Mesodermal cell (in vitro differentiated cells): ENCODE data around the gene CCDC107.

Source experiments
- H3K27ac ChIP-seq: 2 replicates; pipeline ENCODE4 v1.7.0; 2013; ENCODE audit warnings: mild to moderate bottlenecking, low read depth, low read length, moderate library complexity; ENCODE audit not compliant: severe bottlenecking
- H3K36me3 ChIP-seq: 2 replicates; pipeline ENCODE4 v1.7.1; 2013; ENCODE audit warnings: mild to moderate bottlenecking, low read length, moderate library complexity; ENCODE audit not compliant: control insufficient read depth, insufficient read depth
- H3K4me1 ChIP-seq: one replicate; pipeline ENCODE4 v1.7.1; 2013; ENCODE audit warnings: mild to moderate bottlenecking, low read length; ENCODE audit not compliant: insufficient read depth, control insufficient read depth, poor library complexity, severe bottlenecking
- H3K4me3 ChIP-seq: 2 replicates; pipeline ENCODE4 v1.7.0; 2013; ENCODE audit warnings: low read length, control low read depth, mild to moderate bottlenecking; ENCODE audit not compliant: insufficient read depth, poor library complexity, severe bottlenecking; ENCODE audit errors: extremely low read depth
- H3K9me3 ChIP-seq: 2 replicates; pipeline ENCODE4 v1.7.1; 2013; ENCODE audit warnings: mild to moderate bottlenecking, low read length, moderate library complexity; ENCODE audit not compliant: control insufficient read depth
- WGBS, 2 experiments: methylation state at CpG; one replicate each; pipeline ENCODE4 v1.1.5; 2013; ENCODE audit warnings: missing lambda C conversion rate in 2 of 2; ENCODE audit not compliant: insufficient coverage in 2 of 2; 5-methylcytosine and 5-hydroxymethylcytosine counted together

The CCDC107 gene

DNA sequence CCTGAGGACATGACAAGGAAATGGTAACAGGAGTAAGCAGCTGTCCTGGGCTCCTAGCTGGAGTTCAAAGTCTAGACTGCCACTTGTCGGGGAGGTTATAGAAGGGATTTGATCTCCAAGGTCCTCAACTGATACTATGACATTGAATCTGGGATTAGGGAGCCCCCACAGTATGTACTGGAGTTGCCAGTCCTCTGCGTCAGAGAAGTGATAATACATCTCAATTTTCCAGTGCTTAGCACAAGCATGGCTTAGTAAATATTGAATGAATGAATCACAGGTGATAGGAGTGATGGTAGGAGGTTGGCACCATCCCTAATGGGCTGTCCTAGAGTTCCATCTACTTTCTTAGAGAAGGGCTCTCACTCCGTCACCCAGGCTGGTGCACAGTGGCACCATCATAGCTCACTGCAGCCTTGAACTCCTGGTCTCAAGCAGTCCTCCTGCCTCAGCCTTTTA lies 37.9 kb downstream of the CCDC107 start:
- H3K27ac ChIP-seq = no peak overlapping the region
- peaks cover 56% of the 10 kb centered on the region for H3K36me3 ChIP-seq
- 100% methylated on average over 1 to 3 of the region's 3 CpGs for WGBS, 2 experiments
- H3K4me1 ChIP-seq = no peaks in the 10 kb centered on the region
- no peaks in the 10 kb centered on the region for H3K9me3 ChIP-seq
- no peak overlapping the region for H3K4me3 ChIP-seq

DNA sequence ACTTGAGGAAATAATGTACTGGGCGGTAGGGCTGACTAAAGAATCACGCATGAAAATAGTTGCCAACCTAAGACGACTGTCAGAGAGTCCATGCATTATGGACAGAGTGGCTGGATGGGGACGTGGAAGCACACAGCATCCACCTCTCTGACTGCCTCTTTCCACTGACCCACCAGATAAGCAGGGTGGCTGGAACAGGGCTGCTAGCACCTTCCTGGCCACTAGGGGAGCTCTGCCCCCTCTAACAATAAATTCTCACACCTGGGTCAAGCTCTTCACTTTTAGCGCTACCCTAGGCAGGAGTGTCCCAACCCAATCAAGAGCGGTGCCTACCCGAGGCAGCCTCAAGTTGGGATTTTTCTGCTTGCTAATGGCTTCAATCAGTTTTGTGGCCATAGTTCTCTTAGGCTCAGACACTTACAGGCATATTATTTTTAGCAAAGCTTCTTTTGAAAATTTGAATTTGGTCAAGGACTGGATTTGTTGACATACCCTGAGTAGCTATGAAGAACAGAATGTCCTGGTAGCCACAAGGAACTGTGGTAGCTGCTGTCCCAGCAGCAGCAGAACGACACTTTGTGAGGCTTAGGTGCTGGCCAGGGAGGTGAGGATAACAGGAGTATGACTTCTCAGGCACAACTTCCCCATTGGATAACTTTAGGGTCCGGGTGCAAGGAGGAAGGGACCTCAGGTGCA lies 38.6 kb downstream of the CCDC107 start:
- H3K4me1 ChIP-seq = no peaks in the 10 kb centered on the region
- WGBS, 2 experiments = 64 to 66% methylated on average over 8 to 9 of the region's 9 CpGs
- peaks cover 63% of the 10 kb centered on the region for H3K36me3 ChIP-seq
- H3K9me3 ChIP-seq = no peaks in the 10 kb centered on the region
- H3K4me3 ChIP-seq = no peak overlapping the region
- no peak overlapping the region for H3K27ac ChIP-seq

DNA sequence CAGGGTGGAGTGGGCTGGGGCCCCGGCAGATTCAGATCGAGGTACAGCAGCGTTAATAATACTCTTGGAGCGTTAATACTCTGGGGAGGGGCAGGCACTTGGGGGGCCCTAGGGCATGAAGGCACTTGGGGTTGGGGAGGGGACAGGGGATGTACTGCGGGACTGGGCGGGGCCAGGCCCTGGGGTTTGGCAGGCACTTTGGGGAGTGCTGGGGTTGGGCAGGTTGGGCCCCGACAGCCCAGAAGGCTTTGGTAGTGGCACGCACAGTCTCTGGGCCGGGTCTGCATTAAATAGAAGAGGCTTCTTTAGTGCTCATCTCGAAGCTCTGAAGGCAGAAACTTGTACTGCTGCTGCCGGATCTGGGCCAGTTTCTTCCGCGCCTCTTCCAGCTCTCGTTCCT lies 39.4 kb downstream of the CCDC107 start:
- no peaks in the 10 kb centered on the region for H3K9me3 ChIP-seq
- H3K4me3 ChIP-seq = no peak overlapping the region
- H3K27ac ChIP-seq = no peak overlapping the region
- peaks cover 71% of the 10 kb centered on the region for H3K36me3 ChIP-seq
- no peaks in the 10 kb centered on the region for H3K4me1 ChIP-seq
- WGBS, 2 experiments = 97 to 98% methylated on average over 9 to 13 of the region's 14 CpGs

DNA sequence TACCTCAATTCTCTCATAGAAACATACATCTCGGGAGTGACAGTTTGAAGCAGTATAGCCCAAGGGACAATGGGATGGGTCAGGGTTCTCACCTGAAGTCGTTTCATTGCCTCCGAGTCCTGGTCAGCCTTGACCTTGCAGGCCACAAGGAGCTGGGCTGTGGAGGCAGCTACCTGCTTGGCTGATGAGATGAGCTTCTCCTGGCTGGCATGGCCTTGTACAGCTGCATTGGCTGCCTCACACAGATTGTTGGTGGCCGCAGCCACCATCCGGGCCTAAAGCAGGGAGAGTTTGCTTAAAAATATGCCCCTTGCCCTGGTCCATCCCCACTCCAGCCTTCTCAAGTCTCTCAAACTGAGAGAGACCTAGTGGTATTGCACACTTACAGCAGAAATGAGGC lies 40.1 kb downstream of the CCDC107 start:
- no peaks in the 10 kb centered on the region for H3K4me1 ChIP-seq
- H3K27ac ChIP-seq = no peak overlapping the region
- H3K4me3 ChIP-seq = no peak overlapping the region
- 88 to 92% methylated on average over 5 of the region's 5 CpGs for WGBS, 2 experiments
- no peaks in the 10 kb centered on the region for H3K9me3 ChIP-seq
- H3K36me3 ChIP-seq = peaks cover 78% of the 10 kb centered on the region

DNA sequence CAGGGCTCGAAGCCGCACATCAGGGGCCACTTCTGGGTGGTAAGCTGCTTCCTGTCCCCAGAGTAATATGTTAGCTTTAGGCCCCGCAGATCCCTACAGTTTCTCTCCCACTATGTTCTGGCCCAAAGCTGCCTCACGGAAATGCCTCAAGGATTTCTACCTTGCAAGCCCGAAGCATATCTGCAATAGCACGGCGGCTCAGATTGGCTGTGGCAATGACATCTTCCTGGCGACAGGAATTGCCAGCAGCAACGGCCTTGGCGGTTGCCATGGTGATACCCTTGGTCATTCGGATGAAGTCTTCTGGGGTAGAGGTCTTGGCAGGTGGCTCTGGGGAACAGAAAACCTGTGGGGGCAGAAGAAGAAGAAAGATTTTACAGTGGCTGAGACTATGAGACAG lies 41.9 kb downstream of the CCDC107 start:
- Histone ChIP-seq H3K27ac (no peak overlapping the region), H3K9me3 (no peaks in the 10 kb centered on the region), H3K4me1 (no peaks in the 10 kb centered on the region), H3K36me3 (peaks cover 96% of the 10 kb centered on the region), H3K4me3 (no peak overlapping the region)
- WGBS, 2 experiments = 92 to 94% methylated on average over 10 to 11 of the region's 11 CpGs

DNA sequence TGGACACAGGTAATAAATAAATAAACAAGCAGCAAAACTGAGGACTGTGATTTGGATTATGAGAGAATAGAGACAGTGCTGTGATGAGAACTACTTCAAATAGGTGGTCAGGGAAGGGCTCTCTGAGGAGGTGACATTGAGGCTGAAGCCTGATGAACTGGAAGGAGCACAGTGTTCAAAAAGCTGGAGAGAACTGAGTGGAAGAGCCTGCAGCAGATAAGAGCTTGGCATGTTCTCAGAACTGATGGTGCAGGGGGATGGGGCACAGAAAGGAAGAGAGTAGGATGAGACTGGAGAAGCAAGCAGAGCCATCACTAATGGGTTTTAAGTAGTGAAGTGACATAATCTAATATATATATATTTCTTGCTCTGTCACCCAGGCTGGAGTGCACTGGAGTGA lies 42.9 kb downstream of the CCDC107 start:
- peaks cover 99% of the 10 kb centered on the region for H3K36me3 ChIP-seq
- no peak overlapping the region for H3K4me3 ChIP-seq
- no peak overlapping the region for H3K27ac ChIP-seq
- no peaks in the 10 kb centered on the region for H3K4me1 ChIP-seq
- no peaks in the 10 kb centered on the region for H3K9me3 ChIP-seq

DNA sequence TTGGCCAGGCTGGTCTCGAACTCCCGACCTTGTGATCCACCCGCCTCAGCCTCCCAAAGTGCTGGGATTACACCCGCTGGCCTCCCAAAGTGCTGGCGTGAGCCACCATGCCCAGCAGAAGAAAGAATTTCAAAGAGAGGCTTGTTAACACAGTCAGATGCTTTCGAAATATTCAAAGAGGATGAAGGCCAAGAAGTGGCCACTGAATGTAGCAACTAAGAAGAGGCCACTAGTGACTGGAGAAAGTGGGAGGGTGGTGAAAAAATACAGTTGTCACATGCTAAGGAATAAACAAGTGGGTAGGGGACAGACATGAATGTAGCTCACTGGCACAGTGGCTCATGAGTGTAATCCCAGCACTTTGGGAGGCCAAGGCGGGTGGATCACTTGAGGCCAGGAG lies 44.6 kb downstream of the CCDC107 start:
- H3K36me3 ChIP-seq = peaks cover 100% of the 10 kb centered on the region
- no peak overlapping the region for H3K27ac ChIP-seq
- H3K4me1 ChIP-seq = no peaks in the 10 kb centered on the region
- WGBS, 2 experiments = 96 to 98% methylated on average over 7 of the region's 7 CpGs
- H3K4me3 ChIP-seq = no peak overlapping the region
- H3K9me3 ChIP-seq = no peaks in the 10 kb centered on the region

DNA sequence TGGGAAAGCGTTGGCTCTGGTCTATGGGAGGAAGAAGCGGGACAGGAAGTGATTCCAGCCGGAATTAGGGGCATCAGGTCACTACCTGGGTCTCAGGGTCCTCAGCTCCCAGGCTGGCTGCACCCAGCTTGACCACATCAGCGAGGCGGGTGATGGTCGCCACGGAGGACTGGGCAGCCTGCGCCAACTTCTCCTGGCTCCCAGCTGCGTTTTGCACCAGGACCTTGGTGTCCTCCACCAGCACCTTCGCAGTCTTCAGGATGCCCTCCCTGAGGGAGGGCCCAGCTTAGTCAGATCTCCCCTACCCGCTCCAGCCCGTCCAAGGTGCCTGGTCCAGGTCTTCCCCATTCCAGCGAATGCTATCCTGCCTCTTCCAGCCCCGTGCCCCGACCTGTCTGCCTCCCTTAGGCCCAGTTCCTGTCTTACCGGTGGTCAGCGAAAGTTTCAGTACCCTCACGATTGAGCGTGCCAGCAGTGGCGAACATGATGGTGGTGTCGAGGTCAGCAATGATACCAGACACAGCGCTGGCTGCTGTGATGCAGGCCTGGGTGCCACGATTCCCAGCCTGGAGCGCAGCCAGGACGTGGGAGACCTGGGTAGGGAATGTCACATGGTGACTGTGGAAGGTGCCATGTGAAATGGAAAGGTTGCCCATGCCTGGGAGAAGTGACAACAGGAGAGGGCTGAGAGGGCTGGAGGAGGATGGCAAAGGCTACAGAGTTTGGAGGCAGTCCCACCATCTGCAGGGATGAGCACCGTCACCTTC lies 46.0 kb downstream of the CCDC107 start:
- 94 to 96% methylated on average over 25 to 26 of the region's 26 CpGs for WGBS, 2 experiments
- H3K36me3 ChIP-seq = peaks cover 100% of the 10 kb centered on the region
- no peaks in the 10 kb centered on the region for H3K9me3 ChIP-seq
- H3K4me1 ChIP-seq = no peaks in the 10 kb centered on the region
- no peak overlapping the region for H3K27ac ChIP-seq
- no peak overlapping the region for H3K4me3 ChIP-seq

DNA sequence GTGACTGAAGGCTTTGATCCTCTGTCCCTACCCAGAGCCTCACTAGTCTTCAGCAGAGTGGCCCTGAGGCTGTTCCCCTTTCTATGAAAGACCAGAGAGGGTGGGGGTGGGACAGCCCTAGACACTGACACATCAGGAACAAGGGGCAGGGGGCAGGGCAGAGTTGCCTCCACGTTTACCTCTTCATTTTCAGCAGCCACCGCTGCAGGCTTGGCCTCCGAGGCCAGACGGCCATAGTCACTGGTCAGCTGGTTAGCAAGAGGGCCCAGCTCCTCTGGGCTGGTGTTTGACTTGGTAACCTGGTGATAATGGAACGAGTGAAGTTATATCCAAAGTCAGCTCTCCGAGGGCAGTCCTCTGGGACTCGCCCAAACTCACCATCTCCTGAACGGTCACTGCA lies 47.3 kb downstream of the CCDC107 start:
- 87% methylated on average over 8 of the region's 8 CpGs for WGBS, 2 experiments
- Histone ChIP-seq H3K27ac (no peak overlapping the region), H3K9me3 (no peaks in the 10 kb centered on the region), H3K4me3 (no peak overlapping the region), H3K4me1 (no peaks in the 10 kb centered on the region), H3K36me3 (peaks cover 100% of the 10 kb centered on the region)

DNA sequence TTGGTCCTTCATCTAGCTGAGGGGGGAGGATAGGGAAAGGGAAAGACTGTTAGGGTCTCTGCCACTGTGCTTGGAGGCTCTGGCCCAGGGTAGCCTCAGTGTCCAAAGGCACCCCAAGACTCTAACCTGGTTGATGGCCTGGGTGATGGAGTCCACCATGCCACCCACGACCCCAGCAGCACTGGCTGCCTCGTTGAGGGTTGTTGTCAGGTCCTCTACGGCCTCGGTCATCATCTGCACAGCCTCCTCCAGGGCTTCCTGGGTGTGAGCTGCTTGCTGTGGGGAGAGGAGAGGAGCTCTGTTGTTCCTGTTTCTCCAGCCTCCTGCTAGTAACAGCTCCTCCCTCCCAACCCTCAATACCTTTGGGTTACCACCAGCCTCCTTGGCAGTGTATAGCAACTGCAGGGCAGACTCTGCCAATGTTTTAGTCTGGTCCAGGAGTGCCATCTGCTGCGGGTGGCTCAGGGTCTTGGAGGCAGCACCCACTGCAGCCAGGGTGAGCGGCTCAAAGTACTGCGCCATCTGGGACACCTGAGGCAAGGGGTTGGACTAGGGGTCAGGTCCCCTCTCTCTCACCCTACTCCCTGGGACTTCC lies 47.8 kb downstream of the CCDC107 start:
- WGBS, 2 experiments = 100% methylated on average over 4 to 5 of the region's 7 CpGs
- H3K36me3 ChIP-seq = peaks cover 100% of the 10 kb centered on the region
- H3K4me1 ChIP-seq = no peaks in the 10 kb centered on the region
- H3K9me3 ChIP-seq = no peaks in the 10 kb centered on the region
- H3K4me3 ChIP-seq = no peak overlapping the region
- H3K27ac ChIP-seq = no peak overlapping the region

DNA sequence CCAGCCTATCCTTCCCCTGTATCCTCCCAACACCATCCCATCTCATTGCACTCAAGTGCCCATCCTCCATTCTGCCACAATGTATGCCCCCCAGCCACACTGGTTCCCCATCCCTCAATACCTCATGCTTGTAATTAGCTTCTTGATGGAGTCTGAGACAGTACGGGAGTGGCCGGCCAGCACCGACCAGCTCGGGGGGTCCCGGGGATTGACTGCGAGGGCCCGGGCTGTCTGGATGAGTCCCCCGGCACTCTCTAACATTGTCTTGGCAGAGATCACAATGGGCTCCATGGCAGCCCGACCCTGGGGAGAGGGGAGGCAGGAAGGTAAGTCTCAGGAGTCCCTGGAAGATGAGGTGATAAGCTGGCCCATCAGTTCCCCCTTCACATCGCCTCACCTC lies 48.9 kb downstream of the CCDC107 start:
- H3K36me3 ChIP-seq = peaks cover 100% of the 10 kb centered on the region
- H3K9me3 ChIP-seq = no peaks in the 10 kb centered on the region
- WGBS, 2 experiments = 92 to 95% methylated on average over 8 to 9 of the region's 10 CpGs
- no peak overlapping the region for H3K4me3 ChIP-seq
- H3K4me1 ChIP-seq = no peaks in the 10 kb centered on the region
- H3K27ac ChIP-seq = no peak overlapping the region
